LoVo (cell line): ENCODE measurements around the gene UBE2H.
"Not testable (repeated sequence)": the region's sequence is repeated elsewhere in the genome, so short reads cannot be mapped to it uniquely, and the experiment has no call there.

Experiments
- DNase-seq: peaks from one replicate; pipeline ENCODE4 v3.0.0-alpha.2; 2016; ENCODE audit warnings: low spot score

UBE2H gene

GRCh38 chr7:129821476-129821875, 131.3 kb downstream of the UBE2H start:
- no peak for DNase-seq

- DNase-seq, result no peak
These were observed 136.0 kb downstream of the UBE2H start for GRCh38 chr7:129816742-129817141.

- no peak for DNase-seq
These were observed 144.9 kb downstream of the UBE2H start for GRCh38 chr7:129807863-129808262.

- no peak for DNase-seq
These were observed 147.7 kb downstream of the UBE2H start for GRCh38 chr7:129804890-129805719.

GRCh38 chr7:129804111-129804889, 148.5 kb downstream of the UBE2H start:
- DNase-seq, result no peak

GRCh38 chr7:129803546-129804081, 149.1 kb downstream of the UBE2H start:
- DNase-seq, result no peak

- DNase-seq, result no peak
These were observed 150.9 kb downstream of the UBE2H start for GRCh38 chr7:129801882-129802281.

GRCh38 chr7:129800901-129801300, 151.9 kb downstream of the UBE2H start:
- no peak for DNase-seq

GRCh38 chr7:129799350-129799955, 153.3 kb downstream of the UBE2H start:
- no peak for DNase-seq

GRCh38 chr7:129798616-129799349, 154.0 kb downstream of the UBE2H start:
- DNase-seq, result no peak

- DNase-seq, result no peak
These were observed 155.5 kb downstream of the UBE2H start for GRCh38 chr7:129797214-129797789.

GRCh38 chr7:129796186-129796775, 156.5 kb downstream of the UBE2H start:
- no peak for DNase-seq

GRCh38 chr7:129794461-129794860, 158.3 kb downstream of the UBE2H start:
- DNase-seq, result not testable (repeated sequence)

GRCh38 chr7:129793506-129794310, 159.1 kb downstream of the UBE2H start:
- DNase-seq, result no peak

- no peak for DNase-seq
These were observed 160.0 kb downstream of the UBE2H start for GRCh38 chr7:129792721-129793120.

GRCh38 chr7:129790136-129790535, 162.6 kb downstream of the UBE2H start:
- no peak for DNase-seq

- DNase-seq, result no peak
These were observed 163.1 kb downstream of the UBE2H start for GRCh38 chr7:129789652-129790051.

- no peak for DNase-seq
These were observed 163.8 kb downstream of the UBE2H start for GRCh38 chr7:129789000-129789399.

- DNase-seq, result no peak
These were observed 165.8 kb downstream of the UBE2H start for GRCh38 chr7:129786825-129787563.
